Fibroblast of mammary gland (primary cell): ENCODE results near the gene USP8.
A peak's percentile ranks its signal among the peaks of the same experiment; 100 is the strongest.

Experiments used
- DNase-seq: peaks from one replicate; pipeline ENCODE4 v3.0.0-alpha.2; 2010; ENCODE audit warnings: low read depth
- H3K4me3 ChIP-seq: 2 replicates; pipeline ENCODE4 v1.5.1; 2011; ENCODE audit warnings: low read depth, mild to moderate bottlenecking, low read length, moderate library complexity; ENCODE audit not compliant: control insufficient read depth
- CTCF ChIP-seq: conservative IDR thresholded peaks from 2 replicates; pipeline ENCODE4 v1.5.1; 2011; ENCODE audit warnings: low read depth, low read length, inconsistent platforms; ENCODE audit not compliant: control insufficient read depth, insufficient read depth

USP8 gene

GRCh38 chr15:50440932-50441331 lies 16.7 kb downstream of the USP8 start:
- no peak for TF ChIP-seq CTCF
- H3K4me3 ChIP-seq: no peak overlapping the region
- no peak for DNase-seq

- H3K4me3 ChIP-seq: no peak overlapping the region
- no peak for TF ChIP-seq CTCF
- DNase-seq: peak; percentile 44
Measured at GRCh38 chr15:50452927-50453326, 28.7 kb downstream of the USP8 start.

- H3K4me3 ChIP-seq: no peak overlapping the region
- no peak for TF ChIP-seq CTCF
- peak; percentile 10 for DNase-seq
Measured at GRCh38 chr15:50458348-50459112, 34.3 kb downstream of the USP8 start.

- TF ChIP-seq CTCF: no peak
- DNase-seq: peak; percentile 71
- H3K4me3 ChIP-seq: no peak overlapping the region
Measured at GRCh38 chr15:50463423-50464358, 39.5 kb downstream of the USP8 start.

GRCh38 chr15:50471072-50471471 lies 46.9 kb downstream of the USP8 start:
- no peak for DNase-seq
- no peak overlapping the region for H3K4me3 ChIP-seq
- TF ChIP-seq CTCF: no peak

- no peak for DNase-seq
- no peak overlapping the region for H3K4me3 ChIP-seq
- TF ChIP-seq CTCF: no peak
Measured at GRCh38 chr15:50476143-50476542, 51.9 kb downstream of the USP8 start.
